HepG2 (cell line): ENCODE measurements around the gene RABGAP1L. TPM values are rescaled to one million over a fixed set of nuclear protein-coding genes. Genes with fewer than 3 reads are reported as not detected.

ENCODE experiments used
- IRF2 ChIP-seq: IDR thresholded peaks from 2 replicates; pipeline ENCODE4 v1.6.1; 2018; ENCODE audit warnings: missing genetic modification reagents, missing compliant biosample characterization
- PAXIP1 ChIP-seq: sonication (generic); formaldehyde crosslinking; conservative IDR thresholded peaks from 2 replicates; pipeline ENCODE4 v1.4.0; 2020; ENCODE audit warnings: mild to moderate bottlenecking, missing genetic modification reagents, moderate library complexity
- PHF21A ChIP-seq: sonication (generic); formaldehyde crosslinking; IDR thresholded peaks from 2 replicates; pipeline ENCODE4 v1.5.0; 2020; ENCODE audit warnings: mild to moderate bottlenecking, missing genetic modification reagents
- PLRG1 ChIP-seq: fragments of 450-650 bp; conservative IDR thresholded peaks from 2 replicates; pipeline ENCODE4 v1.6.1; 2016
- REL ChIP-seq: sonication (generic); formaldehyde crosslinking; conservative IDR thresholded peaks from 2 replicates; pipeline ENCODE4 v1.8.0; 2022; ENCODE audit warnings: mild to moderate bottlenecking, missing genetic modification reagents, moderate library complexity
- SPEN ChIP-seq: sonication (generic); formaldehyde crosslinking; IDR thresholded peaks from 2 replicates; pipeline ENCODE4 v1.5.1; 2020; ENCODE audit warnings: low read depth, mild to moderate bottlenecking, missing genetic modification reagents
- TBX3 ChIP-seq: fragments of 450-650 bp; IDR thresholded peaks from 2 replicates; pipeline ENCODE4 v1.6.1; 2017; ENCODE audit warnings: antibody characterized with exemption, mild to moderate bottlenecking, inconsistent platforms, borderline replicate concordance
- THAP11 ChIP-seq: IDR thresholded peaks from 2 replicates; pipeline ENCODE4 v1.6.1; 2016; ENCODE audit warnings: missing biosample characterization, missing genetic modification reagents
- ZBTB7B ChIP-seq: sonication (generic); formaldehyde crosslinking; IDR thresholded peaks from 2 replicates; pipeline ENCODE4 v1.4.0; 2020; ENCODE audit warnings: missing genetic modification reagents
- ZMYM4 ChIP-seq: sonication (generic); formaldehyde crosslinking; IDR thresholded peaks from 2 replicates; pipeline ENCODE4 v1.8.1; 2023; ENCODE audit warnings: mild to moderate bottlenecking, missing genetic modification reagents
- ZNF160 ChIP-seq: sonication (generic); formaldehyde crosslinking; IDR thresholded peaks from 2 replicates; pipeline ENCODE4 v1.8.0; 2022; ENCODE audit warnings: mild to moderate bottlenecking, inconsistent platforms, missing genetic modification reagents
- ZNF431 ChIP-seq: sonication (generic); formaldehyde crosslinking; IDR thresholded peaks from 2 replicates; pipeline ENCODE4 v1.9.0; 2022; ENCODE audit warnings: missing genetic modification reagents, low read depth, mild to moderate bottlenecking, borderline replicate concordance
- ZNF510 ChIP-seq: sonication (generic); formaldehyde crosslinking; IDR thresholded peaks from 2 replicates; pipeline ENCODE4 v1.4.0; 2020; ENCODE audit warnings: low read depth, mild to moderate bottlenecking, missing genetic modification reagents
- ZNF513 ChIP-seq: sonication (generic); formaldehyde crosslinking; conservative IDR thresholded peaks from 2 replicates; pipeline ENCODE4 v1.5.0; 2020; ENCODE audit warnings: missing genetic modification reagents
- ZNF883 ChIP-seq: sonication (generic); formaldehyde crosslinking; IDR thresholded peaks from 2 replicates; pipeline ENCODE4 v1.5.1; 2020; ENCODE audit warnings: mild to moderate bottlenecking, missing genetic modification reagents; ENCODE audit errors: not compliant biosample characterization
- polyA plus RNA-seq, 8 experiments: library from polyadenylated mRNA; depleted of rRNA in 3 of 8; stranded (reverse) in 7 of 8; unstranded in 1 of 8; fragments of >200 nt; fragmentation: Illumina TruSeq in 4 of 8; extraction: Trizol in 4 of 8; gene quantifications; 2 replicates each; pipeline versions ENCODE4 v1.2.1 to v1.2.3, GENCODE V29; 2011 to 2016; ENCODE audit warnings: low read depth in 4 of 8, missing spikeins in 1 of 8, mixed read lengths in 1 of 8; ENCODE audit not compliant: insufficient read depth in 1 of 8
- total RNA-seq, 5 experiments: library from RNA; depleted of rRNA; stranded (reverse); fragments of >200 nt; fragmentation: Illumina TruSeq; extraction: Trizol; gene quantifications; 2 replicates each; pipeline ENCODE4 v1.2.3, GENCODE V29; 2016; ENCODE audit warnings: low read depth in 1 of 5
- TF ChIP-seq, protein P1 (sequence below): sonication (generic); formaldehyde crosslinking; IDR thresholded peaks from 2 replicates; pipeline ENCODE4 v1.8.0; 2022; ENCODE audit warnings: mild to moderate bottlenecking, missing genetic modification reagents, moderate library complexity
- TF ChIP-seq, protein P2 (sequence below): fragments of 450-650 bp; IDR thresholded peaks from 2 replicates; pipeline ENCODE4 v1.6.1; 2017
- TF ChIP-seq, protein P3 (sequence below): sonication (generic); formaldehyde crosslinking; IDR thresholded peaks from 2 replicates; pipeline ENCODE4 v1.4.0; 2020; ENCODE audit warnings: missing genetic modification reagents
- TF ChIP-seq, protein P4 (sequence below): conservative IDR thresholded peaks from 2 replicates; pipeline ENCODE4 v1.6.1; 2018; ENCODE audit warnings: missing genetic modification reagents

Gene RABGAP1L
- total and polyA plus RNA-seq, 2 of the 13 experiments (the other 11 are each of a cell fraction or from before 2014, with no cell fraction given), result 7.9 to 22.6 TPM

GRCh38 chr1:174266991-174267612 is 107.8 kb downstream of the RABGAP1L start (continued):
- TF ChIP-seq PAXIP1 (CRISPR knock-in tag) (peak; percentile 91), IRF2 (CRISPR knock-in tag) (peak; percentile 67; the same call in 1 of the 2 replicates), ZBTB7B (CRISPR knock-in tag) (no peak), REL (CRISPR knock-in tag) (no peak), ZMYM4 (CRISPR knock-in tag) (peak; percentile 63; the same call in 1 of the 2 replicates), ZNF431 (CRISPR knock-in tag) (no peak), ZNF510 (CRISPR knock-in tag) (0 out of 2 replicates have a peak, but pooled peaks have one; percentile 35), ZNF513 (CRISPR knock-in tag) (no peak), PHF21A (peak; percentile 30; the same call in 1 of the 2 replicates), THAP11 (CRISPR knock-in tag) (peak; percentile 41; the same call in 1 of the 2 replicates), ZNF883 (CRISPR knock-in tag) (no peak), TBX3 (peak; percentile 74; the same call in 1 of the 2 replicates), ZNF160 (no peak), SPEN (CRISPR knock-in tag) (no peak), PLRG1 (no peak)
- TF ChIP-seq, protein P1, sequence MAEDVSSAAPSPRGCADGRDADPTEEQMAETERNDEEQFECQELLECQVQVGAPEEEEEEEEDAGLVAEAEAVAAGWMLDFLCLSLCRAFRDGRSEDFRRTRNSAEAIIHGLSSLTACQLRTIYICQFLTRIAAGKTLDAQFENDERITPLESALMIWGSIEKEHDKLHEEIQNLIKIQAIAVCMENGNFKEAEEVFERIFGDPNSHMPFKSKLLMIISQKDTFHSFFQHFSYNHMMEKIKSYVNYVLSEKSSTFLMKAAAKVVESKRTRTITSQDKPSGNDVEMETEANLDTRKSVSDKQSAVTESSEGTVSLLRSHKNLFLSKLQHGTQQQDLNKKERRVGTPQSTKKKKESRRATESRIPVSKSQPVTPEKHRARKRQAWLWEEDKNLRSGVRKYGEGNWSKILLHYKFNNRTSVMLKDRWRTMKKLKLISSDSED (CRISPR knock-in tag), result no peak
- TF ChIP-seq, protein P2, sequence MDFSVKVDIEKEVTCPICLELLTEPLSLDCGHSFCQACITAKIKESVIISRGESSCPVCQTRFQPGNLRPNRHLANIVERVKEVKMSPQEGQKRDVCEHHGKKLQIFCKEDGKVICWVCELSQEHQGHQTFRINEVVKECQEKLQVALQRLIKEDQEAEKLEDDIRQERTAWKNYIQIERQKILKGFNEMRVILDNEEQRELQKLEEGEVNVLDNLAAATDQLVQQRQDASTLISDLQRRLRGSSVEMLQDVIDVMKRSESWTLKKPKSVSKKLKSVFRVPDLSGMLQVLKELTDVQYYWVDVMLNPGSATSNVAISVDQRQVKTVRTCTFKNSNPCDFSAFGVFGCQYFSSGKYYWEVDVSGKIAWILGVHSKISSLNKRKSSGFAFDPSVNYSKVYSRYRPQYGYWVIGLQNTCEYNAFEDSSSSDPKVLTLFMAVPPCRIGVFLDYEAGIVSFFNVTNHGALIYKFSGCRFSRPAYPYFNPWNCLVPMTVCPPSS, result no peak
- TF ChIP-seq, protein P3, sequence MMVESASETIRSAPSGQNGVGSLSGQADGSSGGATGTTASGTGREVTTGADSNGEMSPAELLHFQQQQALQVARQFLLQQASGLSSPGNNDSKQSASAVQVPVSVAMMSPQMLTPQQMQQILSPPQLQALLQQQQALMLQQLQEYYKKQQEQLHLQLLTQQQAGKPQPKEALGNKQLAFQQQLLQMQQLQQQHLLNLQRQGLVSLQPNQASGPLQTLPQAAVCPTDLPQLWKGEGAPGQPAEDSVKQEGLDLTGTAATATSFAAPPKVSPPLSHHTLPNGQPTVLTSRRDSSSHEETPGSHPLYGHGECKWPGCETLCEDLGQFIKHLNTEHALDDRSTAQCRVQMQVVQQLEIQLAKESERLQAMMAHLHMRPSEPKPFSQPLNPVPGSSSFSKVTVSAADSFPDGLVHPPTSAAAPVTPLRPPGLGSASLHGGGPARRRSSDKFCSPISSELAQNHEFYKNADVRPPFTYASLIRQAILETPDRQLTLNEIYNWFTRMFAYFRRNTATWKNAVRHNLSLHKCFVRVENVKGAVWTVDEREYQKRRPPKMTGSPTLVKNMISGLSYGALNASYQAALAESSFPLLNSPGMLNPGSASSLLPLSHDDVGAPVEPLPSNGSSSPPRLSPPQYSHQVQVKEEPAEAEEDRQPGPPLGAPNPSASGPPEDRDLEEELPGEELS (CRISPR knock-in tag), result peak; percentile 88
- TF ChIP-seq, protein P4, sequence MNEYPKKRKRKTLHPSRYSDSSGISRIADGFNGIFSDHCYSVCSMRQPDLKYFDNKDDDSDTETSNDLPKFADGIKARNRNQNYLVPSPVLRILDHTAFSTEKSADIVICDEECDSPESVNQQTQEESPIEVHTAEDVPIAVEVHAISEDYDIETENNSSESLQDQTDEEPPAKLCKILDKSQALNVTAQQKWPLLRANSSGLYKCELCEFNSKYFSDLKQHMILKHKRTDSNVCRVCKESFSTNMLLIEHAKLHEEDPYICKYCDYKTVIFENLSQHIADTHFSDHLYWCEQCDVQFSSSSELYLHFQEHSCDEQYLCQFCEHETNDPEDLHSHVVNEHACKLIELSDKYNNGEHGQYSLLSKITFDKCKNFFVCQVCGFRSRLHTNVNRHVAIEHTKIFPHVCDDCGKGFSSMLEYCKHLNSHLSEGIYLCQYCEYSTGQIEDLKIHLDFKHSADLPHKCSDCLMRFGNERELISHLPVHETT (CRISPR knock-in tag), result no peak
